NCI-H128 (cell line): Measurements from ENCODE around the gene PROK2.
A peak's percentile ranks its signal among the peaks of the same experiment; 100 is the strongest.

Experiments
- DNase-seq: peaks from one replicate; lab custom pipeline; 2025; ENCODE audit not compliant: unreplicated experiment; lab: John Stamatoyannopoulos, UW

PROK2 gene

DNA sequence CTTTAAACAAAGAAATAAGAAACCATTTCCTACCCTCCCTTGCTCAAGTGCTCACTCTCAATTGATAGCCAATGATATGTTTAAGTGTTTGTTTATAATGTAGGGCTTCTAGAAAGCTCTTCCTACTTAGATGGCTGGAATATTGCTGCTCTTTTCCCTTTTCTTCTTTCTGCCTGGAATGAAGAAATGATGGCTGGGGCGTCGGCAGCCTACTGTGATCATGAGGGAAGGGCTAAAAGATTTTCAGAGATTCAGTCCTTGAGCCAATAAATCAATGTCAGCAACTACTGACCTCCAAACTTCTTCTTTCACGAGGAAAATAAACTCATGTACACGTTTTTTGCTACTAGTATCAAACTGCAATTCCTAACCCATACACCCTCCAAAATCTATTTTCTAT is 33.3 kb downstream of the PROK2 start:
- no peak for DNase-seq

DNA sequence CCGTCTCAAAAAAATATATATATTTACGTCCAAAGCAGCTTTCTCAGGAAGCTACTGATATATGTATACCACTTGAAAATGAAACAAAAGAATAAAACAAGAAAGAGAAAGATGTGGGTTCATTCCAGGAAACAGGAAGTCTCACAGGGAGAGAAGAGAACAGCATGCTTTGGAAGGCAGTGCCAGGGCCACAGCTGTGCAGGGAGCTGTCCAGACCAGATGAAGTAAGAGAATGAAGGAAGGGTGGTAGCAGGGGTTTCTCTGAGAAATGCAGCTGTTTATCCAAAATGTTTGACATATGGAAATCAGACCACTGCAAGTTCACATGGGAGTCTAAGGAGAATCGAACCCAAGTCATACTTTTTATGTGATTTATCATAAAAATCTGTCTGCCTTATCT is 40.2 kb downstream of the PROK2 start:
- no peak for DNase-seq

DNA sequence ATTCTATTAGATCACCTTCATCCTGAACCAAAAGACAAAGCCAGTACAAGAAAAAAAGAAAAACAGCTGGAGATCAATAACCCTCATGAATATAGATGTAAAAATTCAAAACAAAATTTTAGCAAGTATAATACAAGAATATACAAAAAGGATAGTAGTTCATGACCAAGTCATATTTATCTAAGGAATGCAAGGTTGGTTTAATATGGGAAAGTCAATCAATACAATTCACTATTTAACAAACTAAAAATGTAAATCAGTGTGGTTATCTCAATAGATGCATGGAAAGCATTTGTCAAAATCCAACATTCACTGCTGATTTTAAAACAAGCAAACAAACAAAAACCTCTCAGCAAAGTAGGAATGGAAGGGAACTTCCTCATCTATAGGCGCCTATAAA is 42.3 kb downstream of the PROK2 start:
- no peak for DNase-seq

DNA sequence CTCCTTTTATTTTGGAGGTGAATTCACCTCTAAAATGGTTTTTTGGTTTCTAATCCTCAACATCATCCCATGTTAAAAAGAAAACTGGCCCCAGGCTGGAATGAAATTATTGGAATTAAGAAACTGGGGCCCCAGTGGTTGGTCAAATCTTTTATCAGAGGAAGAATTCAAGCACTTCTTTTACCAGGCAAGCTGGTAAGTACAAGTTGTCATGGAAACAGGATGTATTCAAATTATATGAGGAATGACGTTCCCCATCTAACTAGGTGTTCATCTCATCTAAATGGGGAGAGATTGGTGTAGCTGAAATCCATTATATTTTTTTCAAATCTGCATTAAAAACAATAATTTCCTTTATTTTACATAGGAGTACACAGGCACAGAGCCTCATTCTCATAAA is 50.1 kb downstream of the PROK2 start:
- DNase-seq = no peak

DNA sequence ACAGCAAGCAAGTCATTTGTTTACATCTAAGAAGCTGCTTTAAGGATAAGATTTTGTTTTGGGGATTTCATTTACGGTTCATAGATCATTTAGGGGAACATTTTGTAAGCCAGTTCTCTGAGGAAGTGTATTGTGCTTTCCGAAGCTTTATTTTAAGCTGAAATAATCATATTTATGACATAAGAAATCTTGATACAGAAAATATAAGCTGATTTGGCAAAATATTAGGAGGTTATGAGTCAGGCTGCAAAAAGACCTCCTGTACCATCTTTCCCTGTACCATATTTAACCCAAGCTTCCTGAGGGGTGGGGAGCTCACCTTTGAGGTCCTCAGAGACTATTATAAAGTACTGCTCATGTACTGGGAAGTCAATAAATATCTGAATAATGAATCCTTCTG is 51.6 kb downstream of the PROK2 start:
- no peak for DNase-seq

DNA sequence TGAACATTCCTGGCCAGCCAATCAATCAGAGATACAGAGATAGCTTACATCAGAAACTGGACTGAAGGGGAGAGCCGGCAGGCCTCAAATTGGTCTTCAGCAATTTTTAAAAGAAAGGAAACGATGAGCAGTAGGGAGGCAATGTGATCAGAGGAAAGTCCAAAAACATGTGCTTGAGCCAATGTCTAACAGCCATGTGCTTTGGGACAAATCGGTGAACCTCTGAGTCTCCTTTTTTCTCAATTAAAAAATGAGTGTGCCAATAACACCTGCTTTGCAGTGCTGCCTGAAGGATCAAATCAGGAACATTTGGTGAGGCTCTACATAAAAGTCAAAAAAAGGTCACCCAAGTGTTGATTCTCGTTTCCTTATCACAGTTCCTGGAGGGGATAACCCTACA is 52.3 kb downstream of the PROK2 start:
- DNase-seq = no peak

DNA sequence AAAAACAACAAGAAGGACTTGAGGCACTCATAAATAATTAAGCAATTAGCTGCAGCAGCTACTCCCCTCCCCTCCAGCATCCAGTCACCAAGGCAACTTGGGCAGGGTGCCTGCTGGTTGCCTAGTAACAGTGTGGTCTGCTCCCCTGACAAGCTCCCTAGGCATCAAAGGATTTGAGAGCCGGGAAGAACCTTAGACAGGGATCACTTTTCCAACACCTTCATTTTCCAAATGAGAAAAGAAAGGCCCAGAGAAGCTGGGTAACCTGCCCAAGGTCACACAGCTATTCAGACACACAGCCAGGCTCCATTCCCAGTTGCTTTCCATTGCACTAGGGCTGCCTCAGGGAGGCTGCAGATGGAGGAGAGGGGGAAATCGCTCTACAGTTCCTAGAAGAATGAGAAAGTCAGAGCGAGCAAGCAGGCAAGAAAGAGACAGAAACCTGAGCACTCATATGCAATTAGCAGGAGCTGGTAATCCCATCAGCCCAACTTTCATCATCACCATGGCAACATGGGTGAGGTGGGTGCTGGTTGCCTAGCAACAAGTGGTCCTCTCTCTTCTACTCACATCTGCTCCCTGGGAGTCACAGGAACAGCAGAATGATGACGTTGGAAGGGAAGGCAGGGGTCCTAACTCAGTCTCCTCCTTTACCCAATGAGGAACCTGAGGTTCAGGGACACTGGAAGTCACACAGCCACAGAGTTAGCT is 56.2 kb downstream of the PROK2 start:
- peak; percentile 29 for DNase-seq

DNA sequence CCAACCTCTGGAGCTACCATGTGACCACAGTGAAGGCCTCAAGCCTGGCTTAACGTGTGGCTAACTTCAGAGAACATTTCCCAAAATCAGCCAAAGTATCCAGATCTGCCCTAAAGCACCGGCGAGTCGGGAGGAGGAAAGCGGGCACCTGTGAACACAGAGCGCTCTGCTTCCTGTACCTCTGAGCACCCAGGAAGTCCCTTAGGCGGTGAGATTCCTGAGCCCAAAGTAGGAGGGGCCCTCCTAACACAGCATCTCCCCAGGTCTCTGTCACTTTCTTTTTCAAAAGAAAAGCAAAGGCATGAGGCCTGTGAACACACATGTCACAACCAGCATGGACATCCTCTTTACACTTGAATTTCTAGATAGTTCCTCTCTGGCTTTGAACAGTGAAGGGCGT is 58.8 kb downstream of the PROK2 start:
- no peak for DNase-seq

DNA sequence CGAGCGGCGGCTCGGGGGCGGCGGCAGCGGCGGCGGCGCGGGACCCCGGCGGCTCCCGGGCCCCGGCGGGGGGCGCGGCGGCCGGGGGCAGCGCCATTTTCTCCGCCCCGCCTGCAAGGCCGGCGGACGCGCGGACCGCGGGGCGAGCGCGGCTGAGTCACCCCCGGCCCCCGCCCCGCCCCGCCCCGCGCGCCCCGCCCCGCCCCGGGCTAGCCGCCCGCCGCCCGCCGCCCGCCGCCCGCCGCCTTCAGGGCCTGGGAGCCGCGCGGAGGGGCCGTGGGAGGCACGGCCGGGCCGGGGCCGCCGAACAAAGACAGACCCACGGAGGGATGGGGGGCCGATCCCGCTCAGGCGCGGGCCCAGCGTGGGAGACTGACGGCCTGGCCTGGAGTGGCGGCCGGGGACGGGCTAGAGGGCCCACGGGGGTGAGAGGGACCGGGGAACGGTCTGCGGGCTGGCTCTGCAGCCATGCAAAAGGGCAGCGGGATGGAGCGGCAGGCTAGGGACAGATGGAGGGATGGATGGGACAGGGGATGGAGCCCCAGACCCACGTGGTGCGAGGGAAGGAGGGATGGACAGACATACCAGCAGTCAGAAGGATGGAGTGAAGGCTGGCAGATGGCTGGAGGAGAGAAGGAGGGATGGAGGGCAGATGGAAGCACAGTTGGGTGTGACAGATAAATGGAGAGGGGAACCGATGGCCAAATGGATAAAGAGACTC is 59.5 kb downstream of the PROK2 start, which contains the start of gene EIF4E3:
Gene EIF4E3, minus strand, starts transcription at position 132 of the 721 bp plus-strand sequence. Its CDS starts 35 bp downstream, at position 97.
- DNase-seq = peak; percentile 3

DNA sequence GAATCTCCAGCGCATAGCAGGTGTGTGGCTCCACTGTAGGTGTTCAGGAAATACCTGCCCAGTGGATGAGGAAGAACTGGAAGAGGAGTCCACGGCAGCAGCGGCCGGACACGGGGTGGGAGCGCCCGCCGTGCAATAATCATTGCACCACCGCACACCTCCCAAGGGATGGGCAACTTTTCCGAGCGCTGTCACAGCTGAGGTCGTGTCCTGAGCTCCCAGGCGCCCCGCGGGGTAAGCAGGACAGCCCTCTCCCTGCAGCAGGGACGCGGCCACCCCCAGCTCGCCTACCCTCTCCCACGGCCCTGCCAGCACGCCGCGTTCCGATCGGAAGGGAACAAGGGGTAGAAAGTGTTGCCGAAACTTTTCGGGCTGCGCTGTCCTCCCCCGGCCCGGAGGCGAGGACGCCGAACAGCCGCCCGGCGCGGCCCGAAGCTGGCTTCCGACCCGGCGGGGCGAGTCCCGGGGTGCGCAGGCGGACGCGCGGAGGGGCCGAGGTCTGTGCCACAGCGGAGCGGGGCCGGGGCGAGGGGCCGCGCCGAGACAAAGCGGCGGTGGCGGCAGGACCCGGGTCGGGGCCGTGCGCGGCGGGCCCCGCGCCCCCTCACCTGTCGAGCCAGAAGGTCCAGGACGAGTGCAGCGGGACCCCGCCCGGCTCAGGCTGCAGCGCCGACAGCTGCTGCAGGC is 60.2 kb downstream of the PROK2 start:
- DNase-seq = peak; percentile 4

DNA sequence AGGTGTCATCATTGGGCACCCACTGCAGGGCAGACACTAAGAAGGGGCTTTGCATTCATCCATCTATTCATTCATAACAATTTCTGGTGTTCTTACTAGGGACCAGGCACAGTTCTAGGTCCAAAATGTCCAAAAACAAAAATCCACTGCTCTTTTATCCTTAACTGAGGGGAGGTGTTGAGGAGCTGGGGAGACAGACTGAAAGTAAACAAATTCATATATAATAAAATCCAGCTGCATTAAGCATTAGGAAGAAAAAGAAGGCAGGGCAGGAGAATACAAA is 60.8 kb downstream of the PROK2 start:
- DNase-seq = no peak

DNA sequence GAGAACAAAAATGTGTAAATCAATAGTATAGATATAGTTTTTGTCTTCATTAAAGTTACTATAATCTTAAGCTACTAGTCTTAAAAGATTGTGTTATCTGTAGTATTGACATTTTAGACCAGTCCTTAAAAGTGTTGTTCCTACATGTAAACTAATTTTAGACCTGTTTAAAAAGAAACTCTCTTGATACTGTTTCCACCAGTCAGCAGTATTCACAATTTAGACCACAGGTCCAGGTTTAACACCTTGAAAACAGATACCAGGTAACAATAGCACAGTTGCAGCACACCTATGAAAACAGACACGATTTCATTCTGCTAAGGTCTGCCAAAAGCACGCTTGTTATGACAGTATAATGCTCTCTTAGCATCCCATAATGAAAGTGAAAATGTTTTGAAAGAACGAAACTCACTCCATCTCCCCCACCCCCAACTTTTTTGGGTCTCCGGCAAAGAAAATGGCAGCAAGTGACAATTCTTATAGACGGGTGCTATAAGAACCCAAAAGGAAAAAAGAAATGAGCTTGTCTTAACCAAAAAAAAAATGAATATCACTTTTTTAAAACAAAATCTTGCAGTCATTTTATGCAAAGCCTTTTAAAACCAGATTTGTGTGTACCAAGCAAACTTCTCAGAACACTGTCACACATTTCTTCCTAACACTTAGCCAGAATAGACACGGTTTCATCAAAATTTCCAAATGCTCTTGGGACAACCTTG is 61.3 kb downstream of the PROK2 start:
- no peak for DNase-seq

DNA sequence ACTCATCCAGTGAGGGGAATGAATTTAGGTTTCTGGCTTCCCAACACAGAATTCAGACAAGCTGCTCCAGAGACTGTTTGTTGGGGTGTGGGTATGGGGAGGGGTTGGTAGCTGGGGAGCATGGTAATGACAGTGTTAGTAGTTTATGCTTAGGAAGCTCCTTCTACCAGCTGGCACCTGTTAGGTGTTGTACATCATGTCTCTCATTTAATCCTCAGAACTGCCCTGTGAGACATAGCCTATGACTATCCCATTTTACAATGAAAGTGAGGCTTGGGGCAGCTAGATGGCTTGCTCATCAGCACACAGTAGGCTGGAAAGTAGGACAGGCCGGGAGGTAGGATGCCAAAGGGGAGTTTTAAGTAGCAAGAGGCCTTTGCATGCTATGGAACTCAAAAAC is 62.3 kb downstream of the PROK2 start:
- no peak for DNase-seq
